ENCODE data around the gene TSSK2. TPM values are rescaled to one million over a fixed set of nuclear protein-coding genes. Genes with fewer than 3 reads are reported as not detected.

The TSSK2 gene
- polyA plus RNA-seq, 1 experiment = not detected

DNA sequence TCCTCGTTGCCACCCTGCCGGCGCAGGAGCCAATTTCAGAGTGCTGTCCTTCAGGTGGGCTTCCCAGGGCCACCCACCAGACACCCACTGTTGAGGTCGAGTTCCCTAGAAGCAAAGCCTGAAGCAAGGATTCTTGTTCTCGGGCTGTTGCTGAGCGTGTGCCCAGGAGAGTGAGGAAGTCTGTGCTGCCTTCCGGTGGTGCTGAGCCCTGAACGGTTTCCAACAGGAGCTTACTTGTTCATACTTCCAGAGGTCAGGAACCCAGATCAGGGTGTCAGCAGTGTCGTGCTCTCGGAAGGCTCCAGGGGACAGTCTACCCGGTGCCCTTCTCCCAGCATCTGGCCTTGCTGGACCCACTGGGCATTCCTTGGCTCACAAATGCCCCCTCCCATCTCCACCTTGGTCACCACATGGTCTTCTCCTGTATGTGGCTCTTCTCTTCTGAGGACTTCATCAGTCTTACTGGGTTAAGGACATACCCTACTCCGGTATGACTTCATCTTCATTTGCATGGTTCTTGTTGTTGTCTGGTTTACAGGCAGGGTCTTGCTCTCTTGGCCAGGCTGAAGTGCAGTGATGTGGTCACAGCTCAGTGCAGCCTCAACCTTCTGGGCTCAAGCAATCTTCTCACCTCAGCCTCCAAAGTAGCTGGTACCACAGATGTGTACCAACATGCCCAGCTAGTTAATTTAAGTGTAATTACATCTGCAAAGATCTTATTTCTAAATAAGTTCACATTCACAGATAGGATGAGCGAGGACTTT lies 36.2 kb downstream of the TSSK2 start:
- no peak for TF ChIP-seq CTCF (IDR thresholded peaks at IDR 0.05; ENCODE audit: low read depth, low read length)
- DNase-seq (ENCODE audit: low read depth, low spot score) = no peak
- POLR2A ChIA-PET = no interaction called here
- H3K27ac ChIP-seq (ENCODE audit: low read depth, low read length) = no peak overlapping the region
- no peak overlapping the region for H3K4me3 ChIP-seq (ENCODE audit: low read depth, low read length)
- no peaks in the 10 kb centered on the region; the same call in 1 of the 2 replicates for H3K9me3 ChIP-seq (ENCODE audit: control insufficient read depth, insufficient read depth, low read length)
- H3K27me3 ChIP-seq (ENCODE audit: control insufficient read depth, insufficient read depth, low read length) = peaks cover 23% of the 10 kb centered on the region
- CTCF ChIA-PET = no interaction called here

DNA sequence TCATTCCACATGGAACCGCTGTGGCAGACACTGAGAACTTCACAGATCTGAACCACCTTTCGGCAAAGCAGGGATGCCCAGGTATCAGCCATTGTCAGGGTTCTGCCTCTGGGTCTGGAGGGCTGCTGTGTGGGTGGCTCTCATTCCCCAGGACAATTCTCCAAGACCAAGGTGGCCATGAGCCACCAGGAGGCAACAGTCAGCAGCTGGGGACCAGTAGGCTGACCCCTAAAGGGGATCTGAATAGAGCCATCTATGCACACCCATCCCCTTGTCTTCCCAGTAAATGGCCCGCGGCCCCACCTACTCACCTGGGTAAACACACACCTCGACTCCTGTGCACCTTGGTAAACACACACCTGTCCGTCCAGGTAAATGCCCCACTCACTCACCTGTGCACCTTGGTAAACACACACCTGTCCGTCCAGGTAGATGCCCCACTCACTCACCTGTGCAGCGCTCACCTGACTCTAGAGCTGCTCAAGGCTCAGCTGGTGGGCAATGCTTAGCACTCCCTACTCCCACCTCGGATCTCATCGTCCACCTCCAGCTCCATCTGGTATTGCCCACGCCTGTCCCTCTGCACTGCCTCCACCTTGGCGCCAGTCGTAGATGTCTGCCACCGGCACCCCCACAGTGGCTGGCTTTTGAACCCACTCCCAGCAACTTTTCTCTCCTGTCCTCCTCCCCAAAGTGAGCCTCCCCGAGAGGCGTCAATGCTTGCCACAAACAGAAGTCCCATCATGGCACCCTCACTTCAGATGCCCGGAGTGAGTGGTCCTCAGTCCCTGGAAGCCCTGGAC lies 37.2 kb downstream of the TSSK2 start:
- TF ChIP-seq CTCF (IDR thresholded peaks at IDR 0.05; ENCODE audit: low read depth, low read length) = no peak
- ChIA-PET CTCF (interaction anchor here (1.1 kb wide), 1 partner anchor 24 kb away, joined by 6 read pairs; the partner anchor contains the start of gene ESS2), POLR2A (interaction anchor here (0.5 to 0.9 kb wide), 2 partner anchors 10 kb away, joined by 3 to 6 read pairs; partner anchors contain the start of gene SLC25A1)
- no peak overlapping the region for H3K27ac ChIP-seq (ENCODE audit: low read depth, low read length)
- peaks cover 20% of the 10 kb centered on the region for H3K27me3 ChIP-seq (ENCODE audit: control insufficient read depth, insufficient read depth, low read length)
- DNase-seq (ENCODE audit: low read depth, low spot score) = no peak
- H3K9me3 ChIP-seq (ENCODE audit: control insufficient read depth, insufficient read depth, low read length) = no peaks in the 10 kb centered on the region; the same call in 1 of the 2 replicates
- H3K4me3 ChIP-seq (ENCODE audit: low read depth, low read length) = no peak overlapping the region

- Histone ChIP-seq H3K9me3 (ENCODE audit: control insufficient read depth, insufficient read depth, low read length) (no peaks in the 10 kb centered on the region; the same call in 1 of the 2 replicates), H3K27me3 (ENCODE audit: control insufficient read depth, insufficient read depth, low read length) (peaks cover 20% of the 10 kb centered on the region), H3K4me3 (ENCODE audit: low read depth, low read length) (no peak overlapping the region), H3K27ac (ENCODE audit: low read depth, low read length) (peak overlapping the region; percentile 31)
- POLR2A ChIA-PET = interaction anchor here (0.5 to 0.9 kb wide), 2 partner anchors 9 to 11 kb away, joined by 3 to 6 read pairs; partner anchors contain the start of gene SLC25A1
- no peak for TF ChIP-seq CTCF (IDR thresholded peaks at IDR 0.05; ENCODE audit: low read depth, low read length)
- DNase-seq (ENCODE audit: low read depth, low spot score) = no peak
- CTCF ChIA-PET = interaction anchor here (1.1 kb wide), 1 partner anchor 25 kb away, joined by 6 read pairs; the partner anchor contains the start of gene ESS2
Observed at GRCh38 chr22:19169002-19169946, 38.2 kb downstream of the TSSK2 start.

- peaks cover 20% of the 10 kb centered on the region for H3K27me3 ChIP-seq (ENCODE audit: control insufficient read depth, insufficient read depth, low read length)
- H3K27ac ChIP-seq (ENCODE audit: low read depth, low read length) = no peak overlapping the region
- no peaks in the 10 kb centered on the region; the same call in 1 of the 2 replicates for H3K9me3 ChIP-seq (ENCODE audit: control insufficient read depth, insufficient read depth, low read length)
- CTCF ChIA-PET = no interaction called here
- POLR2A ChIA-PET = no interaction called here
- no peak for TF ChIP-seq CTCF (IDR thresholded peaks at IDR 0.05; ENCODE audit: low read depth, low read length)
- DNase-seq (ENCODE audit: low read depth, low spot score) = no peak
- no peak overlapping the region for H3K4me3 ChIP-seq (ENCODE audit: low read depth, low read length)
Observed at GRCh38 chr22:19169947-19170318, 38.8 kb downstream of the TSSK2 start.

Measured in AG04450 (cell line).